ENCODE data around the gene GLTP.
"Not testable (repeated sequence)": the region's sequence is repeated elsewhere in the genome, so short reads cannot be mapped to it uniquely, and the experiment has no call there.

GLTP gene

GRCh38 chr12:109899783-109900751 is 19.7 kb upstream of the GLTP start, which contains the start of gene TCHP:
Gene TCHP, plus strand, starts transcription at chr12:109900274. Its CDS starts 2,753 bp downstream, at chr12:109903027.
- Histone ChIP-seq H3K27ac (peak within 1 kb of the TSS; percentile 90), H3K9me3 (ENCODE audit: severe bottlenecking) (no peaks in the 10 kb centered on the region), H3K4me3 (ENCODE audit: low read depth, low read length) (peak within 1 kb of the TSS; percentile 60), H3K36me3 (peaks cover 22% of the 10 kb centered on the region), H3K27me3 (ENCODE audit: insufficient read depth, low read depth, severe bottlenecking) (no peaks in the 10 kb centered on the region)
- DNase-seq: peak; percentile 83
- TF ChIP-seq, protein P1, sequence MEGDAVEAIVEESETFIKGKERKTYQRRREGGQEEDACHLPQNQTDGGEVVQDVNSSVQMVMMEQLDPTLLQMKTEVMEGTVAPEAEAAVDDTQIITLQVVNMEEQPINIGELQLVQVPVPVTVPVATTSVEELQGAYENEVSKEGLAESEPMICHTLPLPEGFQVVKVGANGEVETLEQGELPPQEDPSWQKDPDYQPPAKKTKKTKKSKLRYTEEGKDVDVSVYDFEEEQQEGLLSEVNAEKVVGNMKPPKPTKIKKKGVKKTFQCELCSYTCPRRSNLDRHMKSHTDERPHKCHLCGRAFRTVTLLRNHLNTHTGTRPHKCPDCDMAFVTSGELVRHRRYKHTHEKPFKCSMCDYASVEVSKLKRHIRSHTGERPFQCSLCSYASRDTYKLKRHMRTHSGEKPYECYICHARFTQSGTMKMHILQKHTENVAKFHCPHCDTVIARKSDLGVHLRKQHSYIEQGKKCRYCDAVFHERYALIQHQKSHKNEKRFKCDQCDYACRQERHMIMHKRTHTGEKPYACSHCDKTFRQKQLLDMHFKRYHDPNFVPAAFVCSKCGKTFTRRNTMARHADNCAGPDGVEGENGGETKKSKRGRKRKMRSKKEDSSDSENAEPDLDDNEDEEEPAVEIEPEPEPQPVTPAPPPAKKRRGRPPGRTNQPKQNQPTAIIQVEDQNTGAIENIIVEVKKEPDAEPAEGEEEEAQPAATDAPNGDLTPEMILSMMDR (IDR thresholded peaks at IDR 0.05; ENCODE audit: low read depth, low read length): peak; percentile 40; the same call in 1 of the 2 replicates

DNA sequence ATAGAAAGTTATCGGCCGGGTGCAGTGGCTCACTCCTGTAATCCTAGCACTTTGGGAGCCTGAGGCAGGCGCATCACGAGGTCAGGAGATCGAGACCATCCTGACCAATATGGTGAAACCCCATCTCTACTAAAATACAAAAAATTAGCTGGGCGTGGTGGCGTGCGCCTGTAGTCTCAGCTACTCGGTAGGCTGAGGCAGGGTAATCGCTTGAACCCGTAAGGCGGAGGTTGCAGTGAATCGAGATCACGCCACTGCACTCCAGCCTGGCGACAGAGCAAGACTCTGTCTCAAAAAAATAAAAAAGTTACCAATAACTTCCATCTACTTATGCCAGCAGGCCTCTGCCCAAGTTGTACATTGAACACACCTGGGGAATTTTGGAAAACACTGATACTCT is 19.0 kb upstream of the GLTP start:
- not testable (repeated sequence) for H3K4me3 ChIP-seq (ENCODE audit: low read depth, low read length); H3K27me3 ChIP-seq (ENCODE audit: insufficient read depth, low read depth, severe bottlenecking); DNase-seq; H3K9me3 ChIP-seq (ENCODE audit: severe bottlenecking)
- Histone ChIP-seq H3K36me3 (peaks cover 15% of the 10 kb centered on the region), H3K27ac (peak overlapping the region; percentile 90)

DNA sequence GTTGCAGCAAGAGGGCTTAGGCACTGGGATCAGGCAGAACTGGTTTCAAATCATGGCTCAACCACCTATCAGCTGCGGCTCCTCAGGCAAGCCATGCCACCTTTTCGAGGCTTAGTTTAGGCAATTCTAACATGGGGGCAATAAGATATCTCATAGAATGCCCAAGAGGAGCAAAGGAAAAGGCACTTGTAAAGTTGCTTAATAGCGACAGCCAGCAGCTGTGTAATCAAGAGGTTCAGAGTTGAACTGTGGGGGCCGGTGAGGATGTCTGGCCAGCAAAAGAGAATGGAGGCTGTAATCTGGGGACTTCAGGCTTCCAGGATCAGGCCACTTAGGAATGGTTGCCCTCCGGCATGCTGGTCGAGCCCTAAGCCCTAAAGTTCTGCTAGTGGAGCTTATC is 16.7 kb upstream of the GLTP start:
- TF ChIP-seq, protein P1 (IDR thresholded peaks at IDR 0.05; ENCODE audit: low read depth, low read length): no peak
- no peaks in the 10 kb centered on the region for H3K9me3 ChIP-seq (ENCODE audit: severe bottlenecking)
- H3K27me3 ChIP-seq (ENCODE audit: insufficient read depth, low read depth, severe bottlenecking): no peaks in the 10 kb centered on the region
- H3K4me3 ChIP-seq (ENCODE audit: low read depth, low read length): no peak overlapping the region
- H3K27ac ChIP-seq: no peak overlapping the region
- no peaks in the 10 kb centered on the region; the same call in 1 of the 2 replicates for H3K36me3 ChIP-seq
- no peak for DNase-seq

DNA sequence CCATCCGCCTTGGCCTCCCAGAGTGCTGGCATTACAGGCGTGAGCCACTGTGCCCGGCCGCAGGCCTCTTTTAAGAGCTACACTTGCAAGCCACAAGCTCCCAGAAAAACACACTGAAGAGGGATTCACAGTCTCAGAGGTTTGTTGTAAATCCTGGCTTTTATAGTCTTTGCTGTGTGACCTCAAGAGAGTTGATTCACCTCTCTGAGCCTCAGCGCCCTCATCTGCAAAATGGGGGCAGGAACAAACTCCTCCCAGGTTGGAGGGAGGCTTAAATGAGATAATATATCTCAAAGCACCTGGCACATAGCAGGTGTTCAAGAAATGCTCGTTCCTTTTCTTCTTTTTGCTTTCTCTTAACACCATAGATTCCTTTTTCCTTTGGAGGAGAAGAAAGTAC is 15.8 kb upstream of the GLTP start:
- no peaks in the 10 kb centered on the region for H3K36me3 ChIP-seq
- H3K27me3 ChIP-seq (ENCODE audit: insufficient read depth, low read depth, severe bottlenecking): no peaks in the 10 kb centered on the region
- no peaks in the 10 kb centered on the region for H3K9me3 ChIP-seq (ENCODE audit: severe bottlenecking)
- TF ChIP-seq, protein P1 (IDR thresholded peaks at IDR 0.05; ENCODE audit: low read depth, low read length): no peak
- no peak overlapping the region for H3K27ac ChIP-seq
- no peak overlapping the region for H3K4me3 ChIP-seq (ENCODE audit: low read depth, low read length)
- no peak for DNase-seq

GRCh38 chr12:109894939-109895338 is 14.6 kb upstream of the GLTP start:
- Histone ChIP-seq H3K4me3 (ENCODE audit: low read depth, low read length) (no peak overlapping the region), H3K36me3 (no peaks in the 10 kb centered on the region), H3K27me3 (ENCODE audit: insufficient read depth, low read depth, severe bottlenecking) (no peaks in the 10 kb centered on the region), H3K27ac (no peak overlapping the region), H3K9me3 (ENCODE audit: severe bottlenecking) (no peaks in the 10 kb centered on the region)
- no peak for DNase-seq
- TF ChIP-seq, protein P1 (IDR thresholded peaks at IDR 0.05; ENCODE audit: low read depth, low read length): no peak

- no peak for DNase-seq
- Histone ChIP-seq H3K9me3 (ENCODE audit: severe bottlenecking) (no peaks in the 10 kb centered on the region), H3K4me3 (ENCODE audit: low read depth, low read length) (no peak overlapping the region), H3K36me3 (no peaks in the 10 kb centered on the region), H3K27me3 (ENCODE audit: insufficient read depth, low read depth, severe bottlenecking) (no peaks in the 10 kb centered on the region), H3K27ac (no peak overlapping the region)
- TF ChIP-seq, protein P1 (IDR thresholded peaks at IDR 0.05; ENCODE audit: low read depth, low read length): no peak
These were observed 13.1 kb upstream of the GLTP start for GRCh38 chr12:109893261-109893995.
